Testis (tissue), 2 donors: ENCODE data around the gene LDLRAD4.

ENCODE experiments used
- CTCF ChIP-seq, 3 experiments: fragments of 450-650 bp in 2 of 3; fragments of 200-600 bp in 1 of 3; sonication (generic) in 1 of 3; IDR thresholded peaks; one replicate each; pipeline ENCODE4 v1.5.1; 2016 to 2019; ENCODE audit warnings: antibody characterized with exemption in 3 of 3, mild to moderate bottlenecking in 2 of 3, moderate library complexity in 1 of 3
- POLR2A ChIP-seq: fragments of 450-650 bp; IDR thresholded peaks from one replicate; pipeline ENCODE4 v1.6.1; 2017; ENCODE audit warnings: antibody characterized with exemption, mild to moderate bottlenecking, moderate library complexity

GRCh38 chr18:13376298-13376840 lies 157.8 kb downstream of the LDLRAD4 start:
- TF ChIP-seq CTCF (IDR thresholded peaks at IDR 0.05): no peak
- TF ChIP-seq POLR2A: no peak
